NCI-H128 (cell line): ENCODE results near the gene PILRB.
A peak's percentile ranks its signal among the peaks of the same experiment; 100 is the strongest.
"Not testable (repeated sequence)": the region's sequence is repeated elsewhere in the genome, so short reads cannot be mapped to it uniquely, and the experiment has no call there.

Experiments used
- DNase-seq: peaks from one replicate; lab custom pipeline; 2025; ENCODE audit not compliant: unreplicated experiment; lab: John Stamatoyannopoulos, UW

Gene PILRB

DNA sequence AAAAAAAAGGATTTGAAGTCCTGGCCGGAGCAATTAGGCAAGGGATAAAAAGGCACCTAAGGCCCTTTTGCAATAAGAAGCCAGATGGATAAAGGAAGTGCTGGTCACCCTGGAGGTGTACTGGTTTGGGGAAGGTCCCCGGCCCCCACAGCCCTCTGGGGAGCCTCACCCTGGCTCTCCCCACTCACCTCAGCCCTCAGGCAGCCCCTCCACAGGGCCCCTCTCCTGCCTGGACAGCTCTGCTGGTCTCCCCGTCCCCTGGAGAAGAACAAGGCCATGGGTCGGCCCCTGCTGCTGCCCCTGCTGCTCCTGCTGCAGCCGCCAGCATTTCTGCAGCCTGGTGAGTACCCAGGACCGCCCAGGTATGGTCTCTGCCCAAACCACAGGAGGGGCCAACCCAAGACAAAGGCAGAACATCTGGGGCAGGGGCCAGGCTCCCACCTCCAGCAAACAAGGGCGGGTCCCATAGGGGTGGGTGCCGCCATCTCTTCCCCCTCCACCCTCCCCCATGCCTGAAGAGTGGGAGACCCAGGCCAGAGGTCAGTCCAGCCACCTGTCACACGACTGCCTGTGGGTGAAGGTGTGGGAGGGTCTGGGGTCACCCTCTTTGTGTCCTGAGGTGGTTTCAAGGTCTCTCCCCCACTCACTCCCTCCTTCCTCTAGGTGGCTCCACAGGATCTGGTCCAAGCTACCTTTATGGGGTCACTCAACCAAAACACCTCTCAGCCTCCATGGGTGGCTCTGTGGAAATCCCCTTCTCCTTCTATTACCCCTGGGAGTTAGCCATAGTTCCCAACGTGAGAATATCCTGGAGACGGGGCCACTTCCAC is at the start of gene PILRB:
Gene PILRB (plus strand): TSS at position 91 of the 830 bp plus-strand sequence. CDS start 186 bp downstream, at position 277.
- no peak for DNase-seq

DNA sequence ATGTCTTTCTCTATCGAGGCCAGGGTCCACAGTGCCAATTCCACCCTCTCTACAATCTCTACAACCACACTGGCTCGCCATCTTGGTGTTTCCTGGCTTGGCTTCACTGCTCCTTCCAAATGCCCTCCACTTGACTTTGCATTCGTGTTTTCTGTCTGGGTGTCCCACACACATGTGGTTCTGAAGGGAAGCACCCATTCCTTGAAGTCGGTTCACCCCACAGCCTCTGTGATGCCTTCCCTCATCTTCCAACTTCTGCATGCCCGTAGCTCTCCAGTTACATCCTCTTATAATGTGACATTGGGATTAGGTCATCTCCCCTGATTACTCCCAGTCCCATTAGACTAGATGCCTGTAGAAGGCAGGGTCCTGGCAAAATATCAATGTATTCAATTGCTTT is 39.6 kb upstream of the PILRB start:
- DNase-seq, result not testable (repeated sequence)

DNA sequence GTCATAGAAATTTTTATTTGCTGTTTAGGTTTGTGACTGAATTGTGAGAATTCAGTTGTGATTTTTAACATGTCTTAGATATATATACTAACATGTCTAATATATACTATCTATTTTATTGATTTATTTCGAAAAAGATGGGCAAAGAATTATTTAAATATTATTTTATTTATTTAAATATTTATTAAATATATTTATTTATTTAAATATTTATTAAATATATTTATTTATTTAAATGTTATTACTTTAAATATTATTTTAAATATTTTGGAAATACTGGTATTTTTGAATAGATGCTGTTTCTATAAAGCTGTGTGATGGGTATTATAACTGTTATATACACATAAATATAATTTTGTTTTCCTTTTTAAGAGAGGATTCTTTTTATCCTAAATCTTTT is 36.3 kb upstream of the PILRB start:
- DNase-seq, result not testable (repeated sequence)

DNA sequence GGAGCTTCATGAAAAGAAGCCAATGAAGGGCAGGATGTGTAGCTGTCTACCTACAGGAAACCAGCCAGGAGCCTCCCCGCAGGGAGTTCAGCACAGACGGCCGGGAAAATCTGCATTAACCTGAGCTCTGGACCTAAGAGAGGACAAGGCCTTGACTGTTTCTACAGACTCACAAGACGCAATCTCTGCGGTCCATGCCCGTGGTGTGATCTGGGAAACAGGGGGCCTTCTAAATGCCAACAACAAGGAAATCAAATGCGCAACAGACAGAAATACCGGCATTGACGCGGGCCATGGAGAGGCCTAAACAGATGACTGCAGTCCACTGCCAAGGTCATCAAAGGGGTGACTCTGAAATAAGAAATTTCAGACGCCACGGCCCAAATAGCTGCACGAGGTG is 33.7 kb upstream of the PILRB start:
- DNase-seq, result not testable (repeated sequence)

DNA sequence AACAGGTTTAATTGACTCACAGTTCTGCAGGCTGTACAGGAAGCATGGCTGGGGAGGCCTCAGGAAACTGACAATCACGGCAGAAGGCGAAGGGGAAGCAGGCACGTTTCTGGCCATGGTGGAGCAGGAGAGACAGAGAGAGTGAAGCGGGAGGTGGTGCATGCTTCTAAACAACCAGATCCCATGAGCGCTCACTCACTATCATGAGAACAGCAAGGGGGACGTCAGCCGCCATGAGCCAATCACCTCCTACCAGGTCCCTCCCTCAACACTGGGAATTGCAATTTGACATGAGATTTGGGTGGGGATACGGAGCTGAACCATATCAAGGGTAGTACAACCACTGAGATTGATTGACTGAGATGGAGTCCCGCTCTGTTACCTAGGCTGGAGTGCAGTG is 32.2 kb upstream of the PILRB start:
- DNase-seq, result not testable (repeated sequence)

DNA sequence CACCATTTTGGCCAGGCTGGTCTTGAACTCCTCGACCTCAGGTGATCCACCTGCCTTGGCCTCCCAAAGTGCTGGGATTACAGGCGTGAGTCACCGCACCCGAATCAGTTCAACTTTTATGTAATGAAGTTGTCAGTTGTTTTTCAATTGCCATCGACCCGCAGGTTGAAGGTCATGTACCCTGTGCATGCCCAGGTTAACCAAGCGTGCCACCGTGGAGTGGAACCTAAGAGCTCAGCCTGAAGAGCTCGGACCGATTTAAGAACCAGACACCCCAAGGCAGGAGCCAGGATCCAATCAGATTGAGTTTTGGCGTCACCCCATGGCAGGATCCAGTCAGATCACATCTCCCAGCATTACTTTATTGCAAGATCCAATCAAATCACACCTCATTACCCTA is 31.0 kb upstream of the PILRB start:
- DNase-seq, result not testable (repeated sequence)

DNA sequence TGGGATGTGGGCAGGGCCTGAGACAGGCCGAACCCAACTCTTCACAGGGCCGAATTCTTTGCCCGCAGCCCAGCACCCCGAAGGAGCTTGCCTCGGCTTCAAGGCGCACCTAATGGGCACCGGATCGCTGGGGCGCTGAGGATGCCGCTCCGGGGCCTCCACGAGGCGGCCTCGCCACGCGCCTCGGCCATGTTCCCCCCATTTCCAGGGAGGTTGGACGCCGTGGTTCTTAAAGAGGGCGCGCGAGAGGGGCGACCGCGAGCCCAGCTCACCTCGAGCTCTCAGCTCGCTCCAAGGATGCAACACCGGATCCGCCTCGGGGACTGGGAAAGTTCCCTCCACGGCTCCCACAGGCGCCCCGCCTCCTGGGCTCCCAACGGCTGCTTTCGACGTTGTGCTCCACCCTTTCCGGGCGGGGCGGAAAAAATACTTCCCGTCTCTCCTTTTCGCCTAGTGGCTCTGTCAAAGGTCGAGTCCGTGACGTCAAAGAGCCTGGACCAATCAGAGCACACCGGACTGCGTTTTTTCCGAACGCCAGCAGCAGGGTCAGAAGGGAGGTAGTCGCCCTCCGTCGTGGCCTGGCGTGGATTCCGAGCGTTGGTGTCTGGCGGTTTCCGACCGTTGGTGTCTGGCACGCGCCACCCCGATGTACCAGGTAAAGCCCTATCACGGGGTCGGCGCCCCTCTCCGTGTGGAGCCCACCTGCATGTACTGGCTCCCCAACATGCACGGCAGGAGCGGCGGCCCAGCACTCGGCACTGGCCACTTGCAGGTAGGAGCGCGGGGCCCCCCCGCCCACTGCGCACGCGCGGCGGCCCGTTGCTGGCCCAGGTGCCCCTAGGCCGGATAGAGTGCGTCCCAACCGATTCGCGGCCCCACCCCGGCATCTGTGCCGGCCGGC is 22.1 kb upstream of the PILRB start:
- DNase-seq, result peak; percentile 81

DNA sequence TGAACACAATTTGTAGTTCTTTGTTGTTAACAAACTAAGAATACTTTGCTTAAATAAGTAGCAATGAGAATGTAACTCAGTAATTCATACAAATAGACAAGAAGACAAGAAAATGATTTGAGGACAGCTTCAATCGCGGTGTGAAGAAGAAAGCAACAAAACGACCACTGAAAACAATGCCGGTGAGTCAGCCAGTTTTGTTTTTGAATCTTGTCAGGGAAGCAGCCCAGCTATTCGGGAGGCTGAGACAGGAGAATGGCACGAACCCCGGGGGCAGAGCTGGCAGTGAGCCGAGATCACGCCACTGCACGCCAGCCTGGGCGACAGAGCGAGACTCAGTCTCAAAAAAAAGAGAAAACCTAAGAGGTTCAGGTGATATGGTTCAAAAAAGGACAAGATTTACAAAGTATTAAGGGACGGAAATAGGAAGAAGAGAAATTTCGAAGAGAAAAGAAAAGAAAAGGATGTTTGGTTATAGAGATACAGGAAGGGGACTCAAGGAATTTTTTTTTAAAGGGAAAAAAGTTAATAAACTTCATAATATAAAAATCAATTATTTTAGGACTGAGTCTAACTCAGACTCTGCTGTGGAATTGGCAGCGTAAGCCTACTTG is 19.7 kb upstream of the PILRB start:
- DNase-seq, result not testable (repeated sequence)

DNA sequence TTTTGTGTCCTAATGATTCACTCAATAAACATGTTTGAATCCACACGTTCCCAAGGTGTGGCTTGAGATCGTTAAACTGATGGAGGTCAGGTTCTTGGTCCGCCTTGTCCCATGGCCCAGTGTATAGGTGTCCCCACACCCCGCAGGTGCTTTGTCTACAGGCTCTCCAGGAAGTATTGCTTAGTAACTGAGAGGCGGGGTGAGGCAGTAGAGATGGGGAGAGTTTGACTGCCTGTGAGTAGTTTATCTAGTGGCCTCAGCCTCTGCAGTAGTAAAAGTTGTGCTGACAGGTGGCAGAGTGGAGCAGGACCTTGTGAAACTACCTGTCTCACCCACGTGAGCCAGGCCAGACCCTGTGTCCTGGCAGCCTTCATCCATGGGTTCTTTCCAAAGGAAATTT is 16.6 kb upstream of the PILRB start:
- DNase-seq, result not testable (repeated sequence)

DNA sequence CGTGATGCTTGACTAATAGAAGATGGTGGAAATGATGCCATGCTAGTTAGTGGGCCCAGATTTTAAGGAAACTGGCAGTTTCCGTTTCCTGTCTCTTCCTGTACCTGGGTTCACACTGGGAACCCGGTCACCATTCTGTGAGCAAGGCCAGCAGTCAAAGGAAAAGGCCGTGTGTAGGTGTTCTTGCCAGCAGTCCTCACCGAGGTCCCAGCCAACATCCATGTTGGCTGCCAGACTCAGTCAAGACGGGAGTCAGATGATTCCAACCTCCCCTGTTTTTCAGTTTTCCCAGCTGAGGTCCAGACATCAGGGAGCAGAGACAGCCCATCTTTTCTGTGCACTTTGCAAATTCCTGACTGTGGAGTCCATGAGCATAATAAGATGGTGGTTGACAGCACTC is 15.2 kb upstream of the PILRB start:
- DNase-seq, result no peak

DNA sequence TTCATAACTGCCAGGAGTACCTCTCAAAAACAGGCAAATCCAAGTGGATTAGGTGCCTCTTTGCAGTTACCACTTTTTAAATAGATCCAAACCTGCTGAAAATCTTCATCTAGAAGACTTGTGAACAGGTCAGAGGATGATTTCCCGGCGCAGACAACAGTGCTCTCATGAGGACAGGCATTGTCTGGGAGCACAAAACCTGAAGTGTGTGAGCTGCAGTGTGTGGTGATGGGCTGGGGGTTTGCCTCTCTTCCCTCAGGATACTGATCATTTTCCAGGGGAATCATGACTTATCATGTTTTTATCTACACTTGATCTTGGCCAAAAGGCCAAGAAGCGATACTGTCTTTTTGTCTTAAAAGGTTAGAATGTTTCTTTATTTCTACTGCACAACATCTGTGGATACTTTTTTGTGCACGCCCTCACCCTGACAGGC is 13.8 kb upstream of the PILRB start:
- not testable (repeated sequence) for DNase-seq

DNA sequence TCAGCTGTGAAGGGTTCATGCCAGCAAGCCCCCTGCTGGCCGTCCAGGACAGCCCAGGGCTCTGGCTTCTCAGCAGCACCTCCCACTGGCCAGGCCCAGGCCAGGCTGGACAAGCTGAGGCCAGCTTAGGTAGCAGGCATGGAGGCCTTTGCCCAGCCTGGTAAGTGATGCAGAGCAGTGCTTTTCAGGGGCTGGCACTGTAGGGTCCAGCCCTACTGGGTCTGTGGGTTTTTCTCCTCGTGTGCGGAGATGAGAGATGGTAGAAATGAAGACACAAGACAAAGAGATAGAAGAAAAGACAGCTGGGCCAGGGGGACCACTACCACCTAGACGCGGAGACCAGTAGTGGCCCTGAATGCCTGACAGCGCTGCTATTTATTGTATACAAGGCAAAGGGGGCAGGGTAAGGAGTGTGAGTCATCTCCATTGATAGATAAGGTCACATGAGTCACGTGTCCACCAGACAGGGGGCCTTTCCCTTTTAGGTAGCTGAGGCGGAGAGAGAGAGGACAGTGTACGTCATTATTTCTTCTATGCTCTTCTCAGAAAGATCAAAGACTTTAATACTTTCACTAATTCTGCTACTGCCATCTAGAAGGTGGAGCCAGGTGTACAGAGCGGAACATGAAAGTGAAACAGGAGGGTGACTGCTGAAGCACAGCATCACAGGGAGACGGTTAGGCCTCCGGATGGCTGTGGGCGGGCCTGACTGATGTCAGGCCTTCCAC is 13.2 kb upstream of the PILRB start:
- not testable (repeated sequence) for DNase-seq

DNA sequence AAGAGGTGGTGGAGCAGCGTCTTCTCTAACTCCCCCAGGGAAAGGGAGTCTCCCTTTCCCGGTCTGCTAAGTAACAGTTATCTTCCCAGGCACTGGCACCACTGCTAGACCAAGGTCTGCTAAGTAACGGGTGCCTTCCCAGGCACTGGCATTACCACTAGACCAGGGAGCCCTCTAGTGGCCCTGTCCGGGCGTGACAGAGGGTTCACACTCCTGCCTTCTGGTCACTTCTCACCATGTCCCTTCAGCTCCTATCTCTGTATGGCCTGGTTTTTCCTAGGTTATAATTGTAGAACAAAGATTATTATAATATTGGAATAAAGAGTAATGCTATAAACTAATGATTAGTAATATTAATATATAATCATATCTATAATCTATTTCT is 12.6 kb upstream of the PILRB start:
- not testable (repeated sequence) for DNase-seq

DNA sequence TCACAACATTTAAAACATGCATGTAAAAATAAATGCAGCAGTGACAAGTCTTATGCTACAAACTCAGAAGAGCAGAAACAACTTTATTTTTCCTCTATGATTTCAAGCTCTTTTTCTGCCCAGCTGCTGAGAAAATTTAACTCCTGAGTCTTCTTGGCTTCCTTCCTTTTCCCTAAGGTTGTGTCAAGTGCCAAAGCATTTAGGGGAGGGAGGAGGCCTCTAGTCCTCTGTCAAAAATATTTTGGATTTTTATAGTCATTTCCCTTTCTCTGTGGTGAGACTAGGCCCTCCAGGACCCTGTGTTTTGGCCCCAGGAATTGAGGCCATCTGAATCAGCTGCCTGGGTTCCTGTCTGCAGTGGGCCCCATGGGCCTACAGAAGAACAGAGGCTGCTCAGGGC is 11.0 kb upstream of the PILRB start:
- DNase-seq, result no peak

DNA sequence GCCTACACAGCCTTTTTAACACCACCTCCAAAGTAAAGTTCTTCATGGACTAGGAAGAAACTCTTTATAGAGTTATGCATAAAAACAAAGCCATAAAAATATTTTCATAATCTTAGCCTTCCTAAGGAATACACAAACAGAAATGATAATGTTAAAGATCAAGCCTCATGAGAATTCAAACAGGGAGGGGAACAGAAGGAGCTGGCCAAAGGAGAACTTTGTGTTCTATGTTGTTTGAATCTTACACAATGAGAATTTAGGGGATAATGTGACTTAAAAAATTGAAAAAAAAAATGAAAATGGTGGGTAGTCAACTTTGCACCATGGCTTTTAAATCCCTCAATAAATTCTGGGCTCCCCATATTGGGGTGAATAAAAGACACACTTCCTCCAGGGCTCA is 9.1 kb upstream of the PILRB start:
- DNase-seq, result no peak

DNA sequence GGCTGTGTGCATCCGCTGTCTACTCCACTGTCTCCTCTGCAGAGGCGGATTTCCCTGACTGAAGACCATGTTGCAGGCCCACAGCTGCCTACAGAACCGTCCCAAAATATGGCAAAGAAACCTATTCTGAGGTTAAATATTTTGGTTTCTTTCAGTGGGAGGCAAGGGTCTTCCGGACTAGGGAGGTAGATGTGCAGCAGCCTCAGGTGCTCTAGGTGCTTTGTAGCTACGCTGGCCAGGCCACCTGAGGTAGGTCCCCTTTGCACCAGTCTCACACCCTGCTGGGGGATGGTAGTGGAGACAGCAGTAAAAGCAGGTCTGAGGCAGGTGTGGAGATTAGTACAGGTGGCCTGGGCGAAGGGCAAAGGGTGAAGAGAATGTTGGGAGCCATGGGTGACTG is 8.2 kb upstream of the PILRB start:
- DNase-seq, result no peak

DNA sequence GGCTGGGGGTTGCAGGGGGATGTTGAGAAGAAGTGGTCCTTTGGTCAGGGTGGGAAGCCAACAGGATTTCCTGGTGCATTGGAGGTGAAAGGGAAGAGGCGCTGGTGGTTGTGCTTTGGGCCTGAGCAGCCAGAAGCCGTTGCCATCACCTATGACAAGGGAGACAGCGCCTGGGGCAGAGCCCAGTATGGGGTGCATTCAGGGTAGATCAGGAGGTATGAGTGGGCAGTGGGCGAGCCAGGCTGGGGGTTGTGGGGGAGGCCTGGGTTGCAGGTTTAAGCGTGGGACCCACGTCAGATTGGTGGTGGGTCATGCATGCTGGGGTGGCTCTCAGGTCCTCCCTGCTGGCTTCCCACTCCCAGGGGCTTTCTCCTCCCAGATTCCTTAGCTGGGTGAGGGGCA is 6.3 kb upstream of the PILRB start:
- no peak for DNase-seq

DNA sequence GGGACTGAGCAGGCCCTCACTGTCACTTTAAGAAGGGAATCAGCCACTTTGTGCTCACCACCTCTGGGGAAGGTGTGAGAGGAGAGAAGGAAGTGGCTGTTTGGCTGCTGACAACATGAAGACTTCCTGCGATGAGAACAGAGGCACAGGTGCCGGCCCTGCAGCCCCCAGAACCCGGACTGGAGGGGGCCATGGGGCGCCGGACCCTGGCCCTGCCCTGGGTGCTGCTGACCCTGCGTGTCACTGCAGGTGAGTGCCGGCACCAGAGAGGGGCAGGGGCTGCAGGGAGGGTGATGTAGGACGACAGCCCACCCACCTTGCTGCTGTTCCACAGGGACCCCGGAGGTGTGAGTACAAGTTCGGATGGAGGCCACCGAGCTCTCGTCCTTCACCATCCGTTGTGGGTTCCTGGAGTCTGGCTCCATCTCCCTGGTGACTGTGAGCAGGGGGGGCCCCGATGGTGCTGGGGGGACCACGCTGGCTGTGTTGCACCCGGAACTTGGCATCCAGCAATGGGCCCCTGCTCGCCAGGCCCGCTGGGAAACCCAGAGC is 5.6 kb upstream of the PILRB start:
- DNase-seq, result not testable (repeated sequence)

DNA sequence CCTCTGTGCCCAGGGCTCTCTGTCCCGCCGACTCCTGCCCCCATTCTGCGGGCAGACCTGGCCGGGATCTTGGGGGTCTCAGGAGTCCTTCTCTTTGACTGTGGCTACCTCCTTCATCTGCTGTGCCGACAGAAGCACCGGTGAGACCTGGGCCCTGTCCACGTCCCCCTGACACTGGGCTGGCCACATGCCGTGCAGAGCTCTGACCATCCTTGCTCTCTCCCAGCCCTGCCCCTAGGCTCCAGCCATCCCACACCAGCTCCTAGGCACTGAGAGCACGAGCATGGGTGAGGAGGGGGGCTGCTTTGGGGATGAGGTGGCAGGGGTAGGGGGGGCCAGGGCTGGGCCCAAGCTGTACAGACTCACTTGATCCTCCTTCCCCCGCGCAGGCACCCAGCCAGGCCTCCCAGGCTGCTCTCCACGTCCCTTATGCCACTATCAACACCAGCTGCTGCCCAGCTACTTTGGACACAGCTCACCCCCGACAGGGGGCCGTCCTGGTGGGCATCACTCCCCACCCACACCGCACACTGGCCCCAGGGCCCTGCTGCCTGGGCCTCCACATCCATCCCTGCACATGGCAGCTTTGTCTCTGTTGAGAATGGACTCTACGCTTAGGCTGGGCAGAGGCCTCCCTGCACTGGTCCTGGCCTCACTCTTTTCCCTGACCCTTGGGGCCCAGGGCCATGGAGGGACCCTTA is 4.8 kb upstream of the PILRB start:
- DNase-seq, result no peak
